Breast epithelium (tissue), 3 donors: ENCODE data around the gene RABAC1.

ENCODE experiments used
- CTCF ChIP-seq, 3 donors: fragments of 450-650 bp; IDR thresholded peaks; one replicate each; pipeline ENCODE4 v1.5.1; 2016 to 2017; ENCODE audit warnings: antibody characterized with exemption in 3 of 3, mild to moderate bottlenecking in 3 of 3, moderate library complexity in 3 of 3
- POLR2A ChIP-seq: fragments of 450-650 bp; IDR thresholded peaks from one replicate; pipeline ENCODE4 v1.6.1; 2016; ENCODE audit warnings: antibody characterized with exemption, mild to moderate bottlenecking, moderate library complexity

DNA sequence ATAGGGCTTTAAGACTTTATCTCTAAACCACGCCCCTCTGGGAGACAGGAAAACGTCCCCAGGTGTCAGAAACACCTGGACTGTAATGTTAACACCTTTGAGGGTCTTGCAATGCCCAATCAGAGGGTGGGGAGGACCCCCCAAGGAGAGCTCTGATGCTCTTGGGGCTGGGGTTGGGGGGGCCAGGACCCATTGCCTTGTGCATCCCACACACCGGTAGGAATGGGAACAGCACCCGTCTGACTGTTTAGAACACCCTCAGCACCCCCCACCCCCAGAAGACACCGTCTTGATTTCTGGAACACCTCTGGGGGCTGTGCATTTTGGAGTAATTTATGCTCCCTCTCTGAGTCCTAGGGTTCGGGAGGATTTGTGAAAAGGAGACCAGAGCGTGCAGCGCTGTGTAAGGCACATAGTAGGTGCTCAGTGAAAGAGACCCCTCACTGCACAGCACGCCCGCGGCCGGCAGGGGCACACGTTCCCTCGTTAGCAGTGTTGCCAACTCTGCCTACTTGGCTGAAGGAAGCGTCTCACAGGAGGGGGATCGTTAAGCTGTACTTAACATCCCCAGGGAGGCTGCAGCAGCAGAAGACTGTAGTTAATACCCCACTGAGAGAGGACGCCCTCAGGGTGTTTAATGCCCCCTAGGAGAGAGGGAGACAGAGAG, 28.1 kb downstream of the RABAC1 start:
- TF ChIP-seq POLR2A (no peak), CTCF (IDR thresholded peaks at IDR 0.05) (no peak)
